Thymus (tissue), 11 donors: ENCODE results near the gene CUL9. TPM values are rescaled to one million over a fixed set of nuclear protein-coding genes. Genes with fewer than 3 reads are reported as not detected.

Experiments used
- DNase-seq, 9 donors: peaks; one replicate each; pipeline ENCODE4 v3.0.0-alpha.2; 2013; ENCODE audit warnings: low spot score in 9 of 9, low read depth in 6 of 9, missing footprints in 1 of 9
- H3K27ac ChIP-seq, 2 donors: one replicate each; pipeline ENCODE4 v1.5.1; 2013; ENCODE audit warnings: control low read depth in 1 of 2, low read depth in 1 of 2, low read length in 1 of 2, mild to moderate bottlenecking in 1 of 2, moderate library complexity in 1 of 2
- H3K27me3 ChIP-seq, 2 donors: one replicate each; pipeline ENCODE4 v1.5.1; 2013; ENCODE audit warnings: low read length in 1 of 2; ENCODE audit not compliant: control insufficient read depth in 2 of 2, insufficient read depth in 1 of 2
- H3K36me3 ChIP-seq, 2 donors: one replicate each; pipeline ENCODE4 v1.5.1; 2013; ENCODE audit warnings: low read length in 1 of 2, mild to moderate bottlenecking in 1 of 2, moderate library complexity in 1 of 2; ENCODE audit not compliant: control insufficient read depth in 2 of 2, insufficient read depth in 2 of 2
- H3K4me1 ChIP-seq, 2 donors: one replicate each; pipeline ENCODE4 v1.5.1; 2013; ENCODE audit warnings: low read length in 2 of 2; ENCODE audit not compliant: control insufficient read depth in 2 of 2, insufficient read depth in 2 of 2
- H3K4me3 ChIP-seq, 2 donors: one replicate each; pipeline ENCODE4 v1.5.1; 2013; ENCODE audit warnings: low read length in 2 of 2, control low read depth in 1 of 2, mild to moderate bottlenecking in 1 of 2
- H3K9me3 ChIP-seq, 2 donors: one replicate each; pipeline ENCODE4 v1.5.1; 2013; ENCODE audit warnings: low read length in 1 of 2, mild to moderate bottlenecking in 1 of 2; ENCODE audit not compliant: control insufficient read depth in 2 of 2, insufficient read depth in 1 of 2
- WGBS: extraction: QIAGEN DNeasy Blood & Tissue Kit; methylation state at CpG from one replicate; pipeline ENCODE4 v1.1.7; 2013; 5-methylcytosine and 5-hydroxymethylcytosine counted together
- polyA plus RNA-seq: library from polyadenylated mRNA; stranded (reverse); fragments of 200-250 nt; gene quantifications from one replicate; pipeline ENCODE4 v1.2.3, GENCODE V29; 2013
- total RNA-seq: library from RNA; stranded (reverse); fragments of 120-200 nt; gene quantifications from one replicate; pipeline ENCODE4 v1.2.4, GENCODE V29; 2013
- donor health status: healthy.

CUL9 gene
- total and polyA plus RNA-seq, 2 donors, result 25.3 to 119 TPM

DNA sequence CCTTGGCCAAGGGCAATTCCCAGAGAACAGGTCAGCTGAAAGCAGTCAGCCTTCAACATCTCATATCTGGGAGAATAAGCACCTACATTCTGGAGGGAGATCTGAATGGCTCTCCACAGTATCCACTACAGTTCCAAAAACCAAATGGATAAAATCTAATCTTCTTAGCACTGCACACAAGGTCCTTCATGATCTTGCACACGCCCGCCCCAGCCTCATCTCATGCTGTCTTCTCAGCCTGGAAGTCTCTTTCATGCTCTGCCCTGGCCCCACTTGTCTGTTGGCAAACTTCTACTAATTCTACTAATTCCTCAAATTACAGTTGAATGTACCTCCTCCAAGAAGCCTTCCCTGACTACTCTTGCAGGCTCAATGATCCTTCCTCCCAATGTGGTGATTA lies 59.5 kb downstream of the CUL9 start:
- no peak for DNase-seq
- H3K27me3 ChIP-seq, result peaks cover 40 to 86% of the 10 kb centered on the region in 2 donors
- H3K36me3 ChIP-seq, result no peaks in the 10 kb centered on the region
- H3K27ac ChIP-seq, result no peak overlapping the region
- H3K9me3 ChIP-seq, result peaks cover 0 to 5% of the 10 kb centered on the region in 2 donors
- H3K4me1 ChIP-seq, result peaks cover 0 to under 1% of the 10 kb centered on the region in 2 donors
- no peak overlapping the region for H3K4me3 ChIP-seq
- 99% methylated on average over 2 of the region's 2 CpGs for WGBS

- peaks cover 41 to 91% of the 10 kb centered on the region in 2 donors for H3K27me3 ChIP-seq
- 14% methylated on average over 47 of the region's 47 CpGs for WGBS
- H3K9me3 ChIP-seq, result peaks cover 0 to 16% of the 10 kb centered on the region in 2 donors
- H3K36me3 ChIP-seq, result no peaks in the 10 kb centered on the region
- peaks cover 0 to 16% of the 10 kb centered on the region in 2 donors for H3K4me1 ChIP-seq
- no peak within 1 kb of the TSS for H3K27ac ChIP-seq
- no peak for DNase-seq
- peak within 1 kb of the TSS in 1 of 2 donors; percentile 4 for H3K4me3 ChIP-seq
Observed at GRCh38 chr6:43242908-43243663, 61.1 kb downstream of the CUL9 start, which contains the start of gene TTBK1. Gene TTBK1, plus strand, starts transcription at chr6:43243481. Its CDS starts 3,180 bp downstream, at chr6:43246661.

DNA sequence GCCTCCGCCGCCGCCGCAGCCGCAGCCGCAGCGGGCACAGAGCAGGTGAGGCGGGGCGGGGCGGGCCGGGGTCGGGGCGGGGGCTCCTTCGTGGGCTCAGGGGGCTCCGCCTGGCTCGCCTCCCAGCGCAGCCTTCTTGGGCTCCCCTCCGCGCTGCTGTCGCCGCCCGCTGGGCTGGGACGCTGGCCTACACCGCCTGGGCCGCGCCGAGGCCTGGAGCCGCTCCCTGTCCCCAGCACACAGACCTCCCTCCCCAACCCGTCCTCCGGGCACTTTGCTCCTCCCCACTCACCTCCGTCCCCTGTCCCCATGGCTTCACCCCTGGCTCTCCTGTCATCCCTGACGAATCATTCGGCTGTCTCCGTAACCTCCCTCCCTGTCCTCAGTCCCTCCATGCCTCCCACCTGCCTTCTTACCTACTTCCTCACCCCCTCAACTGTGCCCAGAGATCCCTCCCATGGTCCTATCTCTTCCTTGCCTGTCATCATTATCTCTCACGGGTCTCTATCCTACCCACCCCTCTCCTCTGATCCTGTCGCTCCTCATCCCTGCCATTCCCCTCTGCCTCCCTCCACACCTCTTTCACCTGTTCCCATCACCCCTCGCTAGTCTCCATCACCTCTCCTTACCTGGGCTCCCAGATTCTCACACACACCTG lies 61.8 kb downstream of the CUL9 start:
- H3K27ac ChIP-seq, result no peak overlapping the region
- peaks cover 0 to 13% of the 10 kb centered on the region in 2 donors for H3K9me3 ChIP-seq
- peaks cover 39 to 92% of the 10 kb centered on the region in 2 donors for H3K27me3 ChIP-seq
- H3K36me3 ChIP-seq, result no peaks in the 10 kb centered on the region
- H3K4me1 ChIP-seq, result peaks cover 0 to 17% of the 10 kb centered on the region in 2 donors
- DNase-seq, result no peak
- peak overlapping the region in 1 of 2 donors; percentile 4 for H3K4me3 ChIP-seq
- WGBS, result 44% methylated on average over 34 of the region's 37 CpGs

GRCh38 chr6:43246301-43247113 lies 64.5 kb downstream of the CUL9 start:
- Histone ChIP-seq H3K9me3 (peaks cover 0 to 13% of the 10 kb centered on the region in 2 donors), H3K4me1 (peaks cover 0 to 21% of the 10 kb centered on the region in 2 donors), H3K4me3 (peak overlapping the region; percentile 56 to 58), H3K36me3 (no peaks in the 10 kb centered on the region), H3K27me3 (peaks cover 52 to 99% of the 10 kb centered on the region in 2 donors), H3K27ac (no peak overlapping the region)
- DNase-seq, result no peak
- 44% methylated on average over 27 of the region's 27 CpGs for WGBS

DNA sequence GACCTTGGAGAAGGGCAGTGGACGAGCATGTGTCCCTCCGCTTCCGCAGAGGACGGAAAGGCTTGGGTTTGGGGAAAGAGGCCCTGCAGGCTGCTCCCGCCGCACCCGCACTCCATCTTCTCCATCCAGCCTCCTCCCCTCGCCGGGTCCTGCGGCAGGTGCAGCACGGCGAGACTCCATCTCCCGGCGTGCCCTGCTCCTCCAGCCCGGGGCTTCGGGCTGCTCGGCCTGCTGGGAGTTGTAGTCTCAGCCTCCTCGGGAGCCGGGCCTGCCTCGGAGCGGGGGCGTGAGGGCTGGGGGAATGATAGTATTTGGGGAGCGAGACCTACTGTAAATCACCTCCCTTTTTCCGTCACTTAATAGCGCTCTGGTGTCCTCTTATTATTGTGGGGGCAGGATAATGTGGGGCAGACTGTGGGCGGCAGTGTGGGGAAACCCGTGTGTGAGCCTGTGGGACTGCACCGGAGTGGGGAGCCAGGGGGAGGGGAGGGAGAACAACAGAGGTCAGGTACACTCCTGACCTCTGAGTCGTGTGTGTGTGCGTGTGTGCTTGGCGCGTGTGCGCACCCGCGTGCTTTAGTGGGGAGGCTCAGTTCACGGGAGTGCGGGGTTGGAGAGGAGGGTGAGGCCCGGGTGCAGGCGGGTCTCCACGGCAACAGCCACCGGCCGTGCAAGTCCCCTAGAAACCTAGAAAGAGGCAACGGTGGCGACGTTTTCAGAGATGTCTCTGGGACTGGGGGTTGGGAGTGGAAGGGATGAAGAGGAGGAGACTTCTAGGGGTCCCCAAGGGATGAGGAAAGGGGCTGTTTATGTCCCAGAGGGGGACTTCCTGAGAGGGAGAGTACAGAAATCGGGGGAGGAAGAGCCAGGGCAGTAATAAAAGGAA lies 65.4 kb downstream of the CUL9 start:
- peaks cover 0 to 24% of the 10 kb centered on the region in 2 donors for H3K4me1 ChIP-seq
- 1% methylated on average over 46 of the region's 46 CpGs for WGBS
- no peak overlapping the region for H3K27ac ChIP-seq
- no peaks in the 10 kb centered on the region for H3K36me3 ChIP-seq
- H3K9me3 ChIP-seq, result peaks cover 0 to 13% of the 10 kb centered on the region in 2 donors
- peaks cover 53 to 99% of the 10 kb centered on the region in 2 donors for H3K27me3 ChIP-seq
- DNase-seq, result peak in 8 of 9 donors; percentile 46 to 85 (median 66)
- H3K4me3 ChIP-seq, result peak overlapping the region; percentile 56 to 58

DNA sequence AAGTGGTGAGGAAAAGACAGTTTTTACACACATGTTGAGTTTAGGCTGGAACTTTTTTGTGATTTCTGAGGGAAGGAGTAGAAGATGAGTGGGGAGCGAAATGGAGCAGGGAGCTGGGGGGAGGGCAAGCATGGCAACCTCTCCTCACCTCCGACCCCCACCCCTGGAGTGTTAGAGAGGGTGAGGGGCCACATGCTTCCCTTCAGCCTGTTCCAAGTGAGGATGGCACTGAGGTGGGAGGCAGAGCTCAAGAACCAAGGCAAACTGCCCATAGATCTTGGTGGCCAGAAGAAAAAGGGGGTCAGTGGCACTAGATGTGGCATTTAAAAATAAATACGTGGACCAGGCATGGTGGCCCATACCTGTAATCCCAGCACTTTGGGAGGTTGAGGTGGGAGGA lies 66.1 kb downstream of the CUL9 start:
- H3K27ac ChIP-seq, result no peak overlapping the region
- peaks cover 47 to 99% of the 10 kb centered on the region in 2 donors for H3K27me3 ChIP-seq
- peaks cover 0 to 13% of the 10 kb centered on the region in 2 donors for H3K9me3 ChIP-seq
- H3K36me3 ChIP-seq, result no peaks in the 10 kb centered on the region
- 81% methylated on average over 3 of the region's 3 CpGs for WGBS
- no peak overlapping the region for H3K4me3 ChIP-seq
- peaks cover 0 to 24% of the 10 kb centered on the region in 2 donors for H3K4me1 ChIP-seq
- no peak for DNase-seq

GRCh38 chr6:43248791-43249190 lies 66.8 kb downstream of the CUL9 start:
- Histone ChIP-seq H3K4me3 (no peak overlapping the region), H3K27ac (no peak overlapping the region), H3K27me3 (peaks cover 41 to 100% of the 10 kb centered on the region in 2 donors), H3K36me3 (no peaks in the 10 kb centered on the region), H3K9me3 (peaks cover 0 to 13% of the 10 kb centered on the region in 2 donors), H3K4me1 (peaks cover 0 to 24% of the 10 kb centered on the region in 2 donors)
- no peak for DNase-seq

- H3K4me3 ChIP-seq, result no peak overlapping the region
- H3K36me3 ChIP-seq, result no peaks in the 10 kb centered on the region
- H3K27ac ChIP-seq, result no peak overlapping the region
- H3K9me3 ChIP-seq, result peaks cover 1 to 13% of the 10 kb centered on the region in 2 donors
- WGBS, result 17% methylated on average over 8 of the region's 8 CpGs
- H3K4me1 ChIP-seq, result peaks cover 0 to 24% of the 10 kb centered on the region in 2 donors
- peaks cover 23 to 95% of the 10 kb centered on the region in 2 donors for H3K27me3 ChIP-seq
- DNase-seq, result no peak
Observed at GRCh38 chr6:43250992-43251373, 69.0 kb downstream of the CUL9 start.
